Tibial nerve (tissue), 4 donors: ENCODE data around the gene NCEH1. TPM values are rescaled to one million over a fixed set of nuclear protein-coding genes. Genes with fewer than 3 reads are reported as not detected.

Experiments
- DNase-seq, 2 donors: peaks; one replicate each; pipeline ENCODE4 v3.0.0-alpha.2; 2019; ENCODE audit warnings: low spot score in 2 of 2
- H3K27ac ChIP-seq, 4 donors: fragments of 200-600 bp; sonication (generic) in 3 of 4; one replicate each; pipeline ENCODE4 v1.5.1; 2017 to 2019; ENCODE audit warnings: mild to moderate bottlenecking in 1 of 4
- H3K27me3 ChIP-seq, 2 donors: fragments of 200-600 bp; sonication (generic) in 1 of 2; one replicate each; pipeline versions ENCODE4 v1.5.1 to v1.6.0; 2017 to 2019
- H3K36me3 ChIP-seq, 3 donors: fragments of 200-600 bp; sonication (generic); one replicate each; pipeline ENCODE4 v1.5.1; 2018 to 2019
- H3K4me1 ChIP-seq, 4 donors: fragments of 200-600 bp; sonication (generic) in 3 of 4; one replicate each; pipeline ENCODE4 v1.5.1; 2017 to 2019
- H3K4me3 ChIP-seq, 4 donors: fragments of 200-600 bp; sonication (generic) in 3 of 4; one replicate each; pipeline ENCODE4 v1.5.1; 2017 to 2019; ENCODE audit warnings: mild to moderate bottlenecking in 1 of 4, moderate library complexity in 1 of 4
- H3K9me3 ChIP-seq, 4 donors: fragments of 200-600 bp; sonication (generic) in 3 of 4; one replicate each; pipeline ENCODE4 v1.5.1; 2017 to 2019
- CTCF ChIP-seq, 5 experiments: fragments of 200-600 bp in 3 of 5; fragments of 450-650 bp in 2 of 5; sonication (generic) in 3 of 5; IDR thresholded peaks; one replicate each; pipeline ENCODE4 v1.5.1; 2016 to 2019; ENCODE audit warnings: antibody characterized with exemption in 5 of 5, mild to moderate bottlenecking in 3 of 5, moderate library complexity in 2 of 5
- EP300 ChIP-seq, 2 donors: sonication (generic); formaldehyde crosslinking; IDR thresholded peaks; one replicate each; pipeline ENCODE4 v1.6.1; 2017; ENCODE audit warnings: antibody characterized with exemption in 2 of 2, mild to moderate bottlenecking in 1 of 2
- POLR2A ChIP-seq, 2 donors: fragments of 450-650 bp; IDR thresholded peaks; one replicate each; pipeline ENCODE4 v1.6.1; 2017; ENCODE audit warnings: antibody characterized with exemption in 2 of 2, mild to moderate bottlenecking in 2 of 2, moderate library complexity in 2 of 2
- WGBS, 2 donors: methylation state at CpG; one replicate each; pipeline ENCODE4 v1.1.5; 2018; 5-methylcytosine and 5-hydroxymethylcytosine counted together
- total RNA-seq, 4 donors: library from RNA; depleted of rRNA; stranded (reverse); fragments of >200 nt; gene quantifications; one replicate each; pipeline ENCODE4 v1.1.0, GENCODE V29; 2016

NCEH1 gene
- total RNA-seq, 4 donors from 2014 or later = 4.3 to 13.5 (median 5.5) TPM

GRCh38 chr3:172711454-172711795, 558 bp upstream of the NCEH1 start:
- Histone ChIP-seq H3K27ac (peak overlapping the region; percentile 81 to 87 (median 82)), H3K9me3 (no peaks in the 10 kb centered on the region), H3K36me3 (no peaks in the 10 kb centered on the region), H3K4me3 (peak overlapping the region; percentile 53 to 87 (median 75)), H3K27me3 (no peaks in the 10 kb centered on the region), H3K4me1 (peaks cover 0 to 35% (median 4%) of the 10 kb centered on the region in 4 donors)
- 30 to 40% methylated on average over 2 of the region's 2 CpGs for WGBS, 2 donors
- DNase-seq = no peak
- TF ChIP-seq EP300 (IDR thresholded peaks at IDR 0.05) (no peak), CTCF (IDR thresholded peaks at IDR 0.05) (no peak), POLR2A (IDR thresholded peaks at IDR 0.05) (no peak)

- Histone ChIP-seq H3K36me3 (no peaks in the 10 kb centered on the region), H3K27ac (peak overlapping the region; percentile 81 to 87 (median 82)), H3K4me3 (peak overlapping the region; percentile 53 to 87 (median 75)), H3K27me3 (no peaks in the 10 kb centered on the region), H3K9me3 (no peaks in the 10 kb centered on the region), H3K4me1 (peaks cover 0 to 35% (median 4%) of the 10 kb centered on the region in 4 donors)
- no peak for TF ChIP-seq EP300 (IDR thresholded peaks at IDR 0.05)
- no peak for TF ChIP-seq POLR2A (IDR thresholded peaks at IDR 0.05)
- TF ChIP-seq CTCF (IDR thresholded peaks at IDR 0.05) = no peak
- peak; percentile 17 to 18 for DNase-seq
- 1 to 4% methylated on average over 17 of the region's 17 CpGs for WGBS, 2 donors
These were observed 848 bp downstream of the NCEH1 start for GRCh38 chr3:172709774-172710663.

- 83 to 86% methylated on average over 2 of the region's 2 CpGs for WGBS, 2 donors
- TF ChIP-seq POLR2A (IDR thresholded peaks at IDR 0.05) (no peak), CTCF (IDR thresholded peaks at IDR 0.05) (no peak), EP300 (IDR thresholded peaks at IDR 0.05) (no peak)
- H3K9me3 ChIP-seq = no peaks in the 10 kb centered on the region
- peak overlapping the region in 1 of 4 donors; percentile 87 for H3K27ac ChIP-seq
- no peak for DNase-seq
- no peaks in the 10 kb centered on the region for H3K27me3 ChIP-seq
- H3K4me3 ChIP-seq = peak overlapping the region in 2 of 4 donors; percentile 72 to 87
- H3K4me1 ChIP-seq = peaks cover 0 to 35% (median 4%) of the 10 kb centered on the region in 4 donors
- H3K36me3 ChIP-seq = no peaks in the 10 kb centered on the region
These were observed 1.7 kb downstream of the NCEH1 start for GRCh38 chr3:172708921-172709773.

GRCh38 chr3:172707967-172708366, 2.9 kb downstream of the NCEH1 start:
- Histone ChIP-seq H3K36me3 (no peaks in the 10 kb centered on the region), H3K4me1 (peaks cover 0 to 35% (median 4%) of the 10 kb centered on the region in 4 donors), H3K27ac (no peak overlapping the region), H3K4me3 (no peak overlapping the region), H3K9me3 (no peaks in the 10 kb centered on the region), H3K27me3 (no peaks in the 10 kb centered on the region)
- no peak for DNase-seq
- WGBS, 2 donors = 80 to 86% methylated on average over 1 of the region's 1 CpG
- TF ChIP-seq CTCF (IDR thresholded peaks at IDR 0.05) = no peak
- TF ChIP-seq POLR2A (IDR thresholded peaks at IDR 0.05) = no peak
- no peak for TF ChIP-seq EP300 (IDR thresholded peaks at IDR 0.05)
